Measurements from ENCODE around the gene SPRR1A.

SPRR1A gene

DNA sequence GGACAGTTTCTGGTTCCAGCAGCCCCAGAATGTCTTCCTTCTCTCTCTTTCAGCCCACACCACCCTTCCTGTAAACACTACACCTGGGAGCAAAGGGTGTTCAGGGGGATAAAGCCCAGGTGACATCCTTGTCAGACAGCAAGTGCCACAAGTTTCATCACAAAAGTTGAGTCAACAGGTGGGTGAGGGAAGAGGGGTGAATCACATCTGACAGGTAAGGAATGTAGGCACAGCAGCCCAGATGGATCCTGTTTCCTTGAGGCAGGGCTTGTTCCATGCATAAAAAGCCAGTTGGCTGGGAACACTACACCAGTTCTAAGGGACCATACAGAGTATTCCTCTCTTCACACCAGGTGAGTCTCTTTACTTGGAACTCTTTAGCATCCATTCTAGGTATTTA, 47.0 kb downstream of the SPRR1A start, which contains the start of gene SPRR1B:
SPRR1B (plus strand) TSS at position 309 of the 400 bp plus-strand sequence. CDS start 1,143 bp downstream, outside the sequence.
- H3K4me1 Mint-ChIP-seq (ENCODE audit: low read depth), result no peaks in the 10 kb centered on the region
- H3K36me3 Mint-ChIP-seq (ENCODE audit: low read depth), result no peaks in the 10 kb centered on the region
- no peaks in the 10 kb centered on the region for H3K27me3 Mint-ChIP-seq (ENCODE audit: low read depth)
- H3K4me3 Mint-ChIP-seq, result no peak within 1 kb of the TSS
- H3K9me3 Mint-ChIP-seq, result no peaks in the 10 kb centered on the region
- H3K27ac Mint-ChIP-seq, result no peak within 1 kb of the TSS

DNA sequence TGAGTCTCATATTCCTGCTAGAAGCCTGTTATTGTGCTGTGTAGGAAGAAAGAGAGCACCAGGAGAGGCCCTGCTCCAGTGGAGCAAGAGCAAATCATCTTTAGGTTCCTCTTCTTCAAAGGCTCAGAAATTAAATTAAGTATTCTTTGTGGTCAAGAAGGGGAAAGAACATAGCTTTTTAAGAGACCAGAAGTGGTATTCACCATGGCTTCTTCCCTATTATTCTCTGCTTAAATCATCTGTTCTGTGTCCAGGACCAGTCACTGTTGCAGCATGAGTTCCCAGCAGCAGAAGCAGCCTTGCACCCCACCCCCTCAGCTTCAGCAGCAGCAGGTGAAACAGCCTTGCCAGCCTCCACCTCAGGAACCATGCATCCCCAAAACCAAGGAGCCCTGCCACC, 48.2 kb downstream of the SPRR1A start:
- no peaks in the 10 kb centered on the region for H3K4me1 Mint-ChIP-seq (ENCODE audit: low read depth)
- no peaks in the 10 kb centered on the region for H3K9me3 Mint-ChIP-seq
- no peak overlapping the region for H3K4me3 Mint-ChIP-seq
- H3K27ac Mint-ChIP-seq, result no peak overlapping the region
- no peaks in the 10 kb centered on the region for H3K36me3 Mint-ChIP-seq (ENCODE audit: low read depth)
- no peaks in the 10 kb centered on the region for H3K27me3 Mint-ChIP-seq (ENCODE audit: low read depth)

DNA sequence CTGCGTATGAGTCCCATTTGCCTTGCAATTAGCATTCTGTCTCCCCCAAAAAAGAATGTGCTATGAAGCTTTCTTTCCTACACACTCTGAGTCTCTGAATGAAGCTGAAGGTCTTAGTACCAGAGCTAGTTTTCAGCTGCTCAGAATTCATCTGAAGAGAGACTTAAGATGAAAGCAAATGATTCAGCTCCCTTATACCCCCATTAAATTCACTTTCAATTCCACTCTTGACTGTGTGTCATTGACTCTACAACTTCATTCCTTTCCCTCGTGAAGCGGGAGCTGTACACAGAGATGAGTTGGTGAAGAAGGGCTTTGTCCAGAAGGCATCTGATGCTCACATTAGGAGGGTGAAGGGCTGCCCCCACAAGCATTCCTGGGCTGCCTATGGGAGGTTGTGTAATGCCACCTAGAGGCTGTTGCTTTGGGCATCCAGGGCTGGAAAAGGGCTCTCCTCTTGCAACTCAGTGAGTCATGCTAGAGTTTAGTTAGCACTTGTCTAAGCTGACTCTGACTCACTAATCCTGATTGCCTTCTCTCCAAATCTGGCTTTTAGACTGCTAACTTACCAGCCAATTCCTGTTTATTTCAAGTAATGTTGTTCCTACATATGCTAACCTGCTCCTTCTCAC, 48.9 kb downstream of the SPRR1A start:
- Mint-ChIP-seq H3K4me3 (no peak overlapping the region), H3K27me3 (ENCODE audit: low read depth) (peaks cover 5% of the 10 kb centered on the region), H3K36me3 (ENCODE audit: low read depth) (no peaks in the 10 kb centered on the region), H3K9me3 (no peaks in the 10 kb centered on the region), H3K27ac (no peak overlapping the region), H3K4me1 (ENCODE audit: low read depth) (no peaks in the 10 kb centered on the region)

DNA sequence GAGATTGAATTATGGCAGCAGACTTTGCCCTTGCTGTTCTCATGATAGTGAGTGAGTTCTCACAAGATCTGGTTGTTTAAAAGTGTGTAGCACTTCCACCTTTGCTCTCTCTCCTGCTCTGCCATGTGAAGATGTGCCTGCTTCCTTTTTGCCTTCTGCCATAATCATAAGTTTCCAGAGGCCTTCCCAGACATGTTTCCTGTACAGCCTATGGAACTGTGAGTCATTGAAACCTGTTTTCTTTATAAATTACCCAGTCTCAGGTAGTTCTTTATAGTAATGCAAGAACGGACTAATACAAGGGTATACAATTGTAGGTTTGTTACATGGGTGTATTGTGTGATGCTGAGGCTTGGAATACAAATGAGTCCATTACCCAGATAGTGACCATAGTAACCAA, 51.3 kb downstream of the SPRR1A start:
- H3K27me3 Mint-ChIP-seq (ENCODE audit: low read depth), result peaks cover 5% of the 10 kb centered on the region
- H3K9me3 Mint-ChIP-seq, result no peaks in the 10 kb centered on the region
- no peak overlapping the region for H3K4me3 Mint-ChIP-seq
- no peaks in the 10 kb centered on the region for H3K4me1 Mint-ChIP-seq (ENCODE audit: low read depth)
- H3K27ac Mint-ChIP-seq, result no peak overlapping the region
- H3K36me3 Mint-ChIP-seq (ENCODE audit: low read depth), result no peaks in the 10 kb centered on the region

All from T-helper 1 cell treated with Interleukin-12 subunit alpha and Interleukin-12 subunit beta and Interleukin-4 antibody, amounts not matched to agents 30 μg/mL and 1 μg/mL, for 36 hours (primary cell).